GM12865 (cell line): Measurements from ENCODE around the gene CEBPG.

Experiments
- DNase-seq: peaks from one replicate; pipeline ENCODE4 v3.0.0; 2010; ENCODE audit warnings: low read depth
- H3K4me3 ChIP-seq: 2 replicates; pipeline ENCODE4 v1.5.1; 2011; ENCODE audit warnings: mild to moderate bottlenecking, low read depth, low read length, control low read depth
- CTCF ChIP-seq: IDR thresholded peaks from 2 replicates; pipeline ENCODE4 v1.5.1; 2011; ENCODE audit warnings: low read length, control low read depth, low read depth, inconsistent platforms; ENCODE audit not compliant: insufficient read depth; ENCODE audit errors: missing control alignments

The CEBPG gene

GRCh38 chr19:33385956-33386355 lies 12.4 kb downstream of the CEBPG start:
- no peak overlapping the region for H3K4me3 ChIP-seq
- DNase-seq: no peak
- TF ChIP-seq CTCF: no peak

GRCh38 chr19:33386361-33386858 lies 12.9 kb downstream of the CEBPG start:
- H3K4me3 ChIP-seq: no peak overlapping the region
- TF ChIP-seq CTCF: no peak
- no peak for DNase-seq

- no peak overlapping the region for H3K4me3 ChIP-seq
- no peak for DNase-seq
- TF ChIP-seq CTCF: no peak
These were observed 14.1 kb downstream of the CEBPG start for GRCh38 chr19:33387351-33388230.

- no peak for TF ChIP-seq CTCF
- no peak overlapping the region for H3K4me3 ChIP-seq
- no peak for DNase-seq
These were observed 14.8 kb downstream of the CEBPG start for GRCh38 chr19:33388231-33388724.

GRCh38 chr19:33388725-33389420 lies 15.4 kb downstream of the CEBPG start:
- no peak overlapping the region for H3K4me3 ChIP-seq
- DNase-seq: no peak
- TF ChIP-seq CTCF: no peak

GRCh38 chr19:33389421-33390100 lies 16.1 kb downstream of the CEBPG start:
- TF ChIP-seq CTCF: no peak
- no peak overlapping the region for H3K4me3 ChIP-seq
- no peak for DNase-seq
